ENCODE data around the gene ATRNL1. TPM values are rescaled to one million over a fixed set of nuclear protein-coding genes. Genes with fewer than 3 reads are reported as not detected.

The ATRNL1 gene
- total and polyA plus RNA-seq, 2 of the 8 experiments (the other 6 are each of a cell fraction or from before 2014, with no cell fraction given): 5.1 to 17.6 TPM

DNA sequence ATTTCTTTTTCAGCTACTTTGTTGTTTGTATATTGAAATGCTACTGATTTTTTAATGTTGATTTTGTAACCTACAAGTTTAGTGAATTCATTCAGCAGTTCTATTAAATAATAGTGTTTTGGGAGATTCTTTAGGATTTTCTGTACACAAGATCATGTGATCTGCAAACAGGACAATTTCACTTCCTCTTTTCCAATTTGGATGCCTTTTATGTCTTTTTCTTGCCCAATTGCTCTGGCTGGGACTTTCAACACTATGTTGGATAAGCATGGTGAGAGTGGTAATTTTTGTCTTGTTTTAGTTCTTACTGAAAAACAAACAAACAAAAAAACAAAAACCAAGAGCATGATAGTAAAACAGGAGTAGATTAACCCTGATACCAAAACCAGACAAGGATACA is 316.2 kb downstream of the ATRNL1 start:
- Histone ChIP-seq H3K14ac (ENCODE audit: insufficient read length) (no peak overlapping the region), H4K91ac (replicated peaks; ENCODE audit: insufficient read length, low read length) (no peak overlapping the region), H4K20me1 (replicated peaks in 1 of 2; ENCODE audit: control insufficient read depth in 1 of 2, insufficient read depth in 2 of 2, low read length in 2 of 2) (no peaks in the 10 kb centered on the region), H3K36me3 (ENCODE audit: control insufficient read depth in 2 of 4, insufficient read depth in 4 of 4, low read length in 3 of 4) (no peaks in the 10 kb centered on the region), H3K18ac (ENCODE audit: extremely low read depth, low read length) (no peak overlapping the region), H3K79me1 (ENCODE audit: low read depth, low read length) (no peaks in the 10 kb centered on the region), H3K56ac (replicated peaks; ENCODE audit: insufficient read length, low read depth, low read length) (no peak overlapping the region), H3K79me2 (ENCODE audit: control insufficient read depth in 1 of 2, insufficient read depth in 2 of 2, low read length in 2 of 2) (no peaks in the 10 kb centered on the region), H2BK20ac (ENCODE audit: low read length) (no peak overlapping the region), H2BK120ac (replicated peaks; ENCODE audit: low read depth, low read length) (no peak overlapping the region), H2AK5ac (ENCODE audit: low read depth, low read length) (no peak overlapping the region), H3K4me3 (ENCODE audit: extremely low read depth in 1 of 4, insufficient read depth in 2 of 4, low read depth in 3 of 4, low read length in 4 of 4) (no peak overlapping the region), H3K4me1 (replicated peaks in 1 of 4; ENCODE audit: control insufficient read depth in 3 of 4, insufficient read depth in 4 of 4, low read length in 3 of 4) (no peaks in the 10 kb centered on the region), H3K23me2 (ENCODE audit: low read depth, low read length) (no peaks in the 10 kb centered on the region), H3K4ac (replicated peaks; ENCODE audit: insufficient read length, low read depth, low read length) (no peak overlapping the region), H3K27me3 (replicated peaks in 1 of 4; ENCODE audit: control insufficient read depth in 3 of 4, extremely low read depth in 1 of 4, insufficient read depth in 3 of 4, low read length in 3 of 4) (no peaks in the 10 kb centered on the region), H3K9ac (replicated peaks in 1 of 4; ENCODE audit: extremely low read depth in 1 of 4, low read depth in 3 of 4, low read length in 3 of 4) (no peak overlapping the region), H3K9me3 (ENCODE audit: insufficient read depth in 2 of 2, low read depth in 1 of 2, low read length in 1 of 2) (no peaks in the 10 kb centered on the region), H3K27ac (ENCODE audit: low read depth, low read length) (no peak overlapping the region), H4K8ac (ENCODE audit: extremely low read depth, insufficient read depth, low read length) (no peak overlapping the region), H3K23ac (ENCODE audit: insufficient read length) (no peak overlapping the region), H2BK15ac (ENCODE audit: low read length) (no peak overlapping the region), H4K5ac (ENCODE audit: insufficient read length, low read depth, low read length) (no peak overlapping the region), H2BK12ac (ENCODE audit: low read depth, low read length) (no peak overlapping the region), H3K4me2 (ENCODE audit: insufficient read depth in 1 of 2, low read depth in 2 of 2, low read length in 2 of 2) (no peak overlapping the region), H2AFZ (ENCODE audit: low read length) (no peak overlapping the region), H2BK5ac (ENCODE audit: low read depth, low read length) (no peak overlapping the region)
- DNase-seq (ENCODE audit: low read depth in 1 of 2, low spot score in 2 of 2): no peak
- ChIA-PET CTCF (ENCODE audit: partially characterized antibody) (no interaction called here), POLR2A (ENCODE audit: partially characterized antibody) (no interaction called here)
- no peak for FAIRE-seq
- no peak for TF ChIP-seq FOSL1 (IDR thresholded peaks at IDR 0.05; ENCODE audit: insufficient read depth, low read depth, low read length)
- TF ChIP-seq KDM1A (IDR thresholded peaks at IDR 0.05; ENCODE audit: borderline replicate concordance, low read length): no peak
- no peak for TF ChIP-seq GTF2F1 (IDR thresholded peaks at IDR 0.05; ENCODE audit: borderline replicate concordance, low read depth, low read length)
- no peak for TF ChIP-seq EP300 (IDR thresholded peaks at IDR 0.05; ENCODE audit: borderline replicate concordance in 1 of 2, low read depth in 2 of 2, low read length in 2 of 2)
- TF ChIP-seq HDAC2 (IDR thresholded peaks at IDR 0.05; ENCODE audit: borderline replicate concordance in 1 of 2, low read depth in 2 of 2, low read length in 2 of 2): no peak
- TF ChIP-seq EZH2 (IDR thresholded peaks at IDR 0.05; ENCODE audit: low read depth, low read length, severe bottlenecking): no peak
- no peak for TF ChIP-seq ASH2L (IDR thresholded peaks at IDR 0.05; ENCODE audit: low read length)
- TF ChIP-seq ZNF274 (IDR thresholded peaks at IDR 0.05; ENCODE audit: borderline replicate concordance, extremely low read depth, low read length): no peak
- TF ChIP-seq JUN (IDR thresholded peaks at IDR 0.05; ENCODE audit: low read depth, low read length): no peak
- no peak for TF ChIP-seq NRF1 (IDR thresholded peaks at IDR 0.05; ENCODE audit: low read depth, low read length)
- TF ChIP-seq RNF2 (IDR thresholded peaks at IDR 0.05; ENCODE audit: borderline replicate concordance, low read depth, low read length, missing control alignments, poor library complexity, severe bottlenecking): no peak
- TF ChIP-seq, protein P1, sequence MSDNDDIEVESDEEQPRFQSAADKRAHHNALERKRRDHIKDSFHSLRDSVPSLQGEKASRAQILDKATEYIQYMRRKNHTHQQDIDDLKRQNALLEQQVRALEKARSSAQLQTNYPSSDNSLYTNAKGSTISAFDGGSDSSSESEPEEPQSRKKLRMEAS (IDR thresholded peaks at IDR 0.05): no peak
- no peak for TF ChIP-seq TAF7 (optimal IDR thresholded peaks at IDR 0.05; ENCODE audit: borderline replicate concordance, low read depth, low read length)
- TF ChIP-seq RFX5 (IDR thresholded peaks at IDR 0.05; ENCODE audit: borderline replicate concordance, low read depth, low read length): no peak

Measured in H1 (cell line).